Body of pancreas (tissue), 4 donors: Measurements from ENCODE around the gene ACTR5.

Source experiments
- POLR2A ChIP-seq, 3 donors: fragments of 450-650 bp; IDR thresholded peaks; one replicate each; pipeline ENCODE4 v1.6.1; 2016; ENCODE audit warnings: antibody characterized with exemption in 3 of 3, mild to moderate bottlenecking in 2 of 3
- TF ChIP-seq, protein P1 (sequence below), 7 experiments: fragments of 450-650 bp in 4 of 7; fragments of 200-600 bp in 3 of 7; sonication (generic) in 3 of 7; IDR thresholded peaks; one replicate each; pipeline ENCODE4 v1.5.1; 2016 to 2019; ENCODE audit warnings: antibody characterized with exemption in 7 of 7

DNA sequence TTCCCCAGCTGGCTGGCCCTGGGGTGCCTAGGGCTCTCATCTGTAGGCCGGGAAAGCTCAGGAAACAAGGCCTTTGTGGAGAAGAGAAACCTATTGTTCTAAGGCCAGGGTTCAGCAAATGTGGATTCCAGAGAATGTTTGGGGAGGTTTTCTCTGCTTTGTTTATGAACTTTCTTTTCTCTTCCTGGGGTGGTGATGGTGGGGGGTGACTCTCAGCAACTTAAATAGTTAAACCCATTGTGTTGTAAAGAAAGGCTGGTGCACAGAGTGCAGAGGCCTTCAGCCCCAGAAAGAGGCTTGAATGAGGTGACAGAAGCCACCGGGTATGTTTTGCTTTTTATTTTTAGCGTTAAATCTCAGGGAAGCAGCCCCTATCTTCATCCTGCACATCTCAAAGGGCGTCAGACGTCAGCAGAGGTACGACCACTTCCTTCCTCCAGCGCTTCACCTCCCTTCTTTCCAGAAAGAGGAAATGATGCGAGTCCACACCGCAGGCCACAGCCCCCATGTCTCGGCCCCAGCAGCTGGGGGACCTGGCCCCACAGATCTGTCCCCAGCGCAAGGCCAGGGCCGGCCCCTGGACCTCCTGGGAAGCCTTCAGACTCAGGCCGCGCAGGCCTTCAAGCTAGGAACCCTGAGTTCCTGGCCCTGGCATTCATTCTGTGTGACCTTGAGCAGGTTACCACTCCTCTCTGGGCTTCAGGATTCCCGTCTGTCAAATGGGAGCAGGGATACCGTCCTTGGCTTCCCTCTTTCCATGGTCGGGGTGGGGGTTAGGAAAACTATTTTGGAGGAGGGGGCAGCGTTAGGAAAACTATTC is 56.6 kb downstream of the ACTR5 start:
- TF ChIP-seq, protein P1, sequence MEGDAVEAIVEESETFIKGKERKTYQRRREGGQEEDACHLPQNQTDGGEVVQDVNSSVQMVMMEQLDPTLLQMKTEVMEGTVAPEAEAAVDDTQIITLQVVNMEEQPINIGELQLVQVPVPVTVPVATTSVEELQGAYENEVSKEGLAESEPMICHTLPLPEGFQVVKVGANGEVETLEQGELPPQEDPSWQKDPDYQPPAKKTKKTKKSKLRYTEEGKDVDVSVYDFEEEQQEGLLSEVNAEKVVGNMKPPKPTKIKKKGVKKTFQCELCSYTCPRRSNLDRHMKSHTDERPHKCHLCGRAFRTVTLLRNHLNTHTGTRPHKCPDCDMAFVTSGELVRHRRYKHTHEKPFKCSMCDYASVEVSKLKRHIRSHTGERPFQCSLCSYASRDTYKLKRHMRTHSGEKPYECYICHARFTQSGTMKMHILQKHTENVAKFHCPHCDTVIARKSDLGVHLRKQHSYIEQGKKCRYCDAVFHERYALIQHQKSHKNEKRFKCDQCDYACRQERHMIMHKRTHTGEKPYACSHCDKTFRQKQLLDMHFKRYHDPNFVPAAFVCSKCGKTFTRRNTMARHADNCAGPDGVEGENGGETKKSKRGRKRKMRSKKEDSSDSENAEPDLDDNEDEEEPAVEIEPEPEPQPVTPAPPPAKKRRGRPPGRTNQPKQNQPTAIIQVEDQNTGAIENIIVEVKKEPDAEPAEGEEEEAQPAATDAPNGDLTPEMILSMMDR (IDR thresholded peaks at IDR 0.05), result no peak
- TF ChIP-seq POLR2A (IDR thresholded peaks at IDR 0.05), result no peak
